ENCODE results near the gene DCTN1. TPM values are rescaled to one million over a fixed set of nuclear protein-coding genes. Genes with fewer than 3 reads are reported as not detected.

Gene DCTN1
- polyA plus RNA-seq, 1 experiment, result 193 TPM

DNA sequence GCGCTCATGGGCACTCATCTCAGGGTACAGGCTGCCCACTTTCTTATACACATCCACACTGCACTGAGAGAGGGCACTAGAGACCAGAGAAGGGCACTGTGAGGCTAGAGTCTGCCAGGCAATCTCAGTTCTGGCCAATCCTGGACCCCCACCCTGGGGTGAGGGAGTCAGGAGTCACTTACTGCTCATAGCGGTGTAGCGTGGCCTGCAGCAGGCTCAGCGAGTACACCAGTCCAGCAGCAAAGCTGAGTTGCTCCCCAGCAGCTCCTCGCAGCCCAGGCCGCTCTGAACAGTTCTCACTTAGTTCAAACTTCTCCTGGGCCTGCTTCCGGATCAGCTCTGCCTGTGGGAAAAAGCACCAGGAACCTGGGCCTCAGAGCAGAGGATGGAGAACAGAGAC lies 12.3 kb downstream of the DCTN1 start:
- ChIA-PET POLR2A (no interaction called here), CTCF (interaction anchor here (0.8 kb wide), 1 partner anchor 12 kb away, joined by 3 read pairs; no protein-coding TSS in a partner anchor)
- H3K36me3 ChIP-seq (ENCODE audit: control insufficient read depth, insufficient read depth, low read length), result peaks cover 71% of the 10 kb centered on the region
- DNase-seq (ENCODE audit: low read depth), result no peak
- TF ChIP-seq, protein P1, sequence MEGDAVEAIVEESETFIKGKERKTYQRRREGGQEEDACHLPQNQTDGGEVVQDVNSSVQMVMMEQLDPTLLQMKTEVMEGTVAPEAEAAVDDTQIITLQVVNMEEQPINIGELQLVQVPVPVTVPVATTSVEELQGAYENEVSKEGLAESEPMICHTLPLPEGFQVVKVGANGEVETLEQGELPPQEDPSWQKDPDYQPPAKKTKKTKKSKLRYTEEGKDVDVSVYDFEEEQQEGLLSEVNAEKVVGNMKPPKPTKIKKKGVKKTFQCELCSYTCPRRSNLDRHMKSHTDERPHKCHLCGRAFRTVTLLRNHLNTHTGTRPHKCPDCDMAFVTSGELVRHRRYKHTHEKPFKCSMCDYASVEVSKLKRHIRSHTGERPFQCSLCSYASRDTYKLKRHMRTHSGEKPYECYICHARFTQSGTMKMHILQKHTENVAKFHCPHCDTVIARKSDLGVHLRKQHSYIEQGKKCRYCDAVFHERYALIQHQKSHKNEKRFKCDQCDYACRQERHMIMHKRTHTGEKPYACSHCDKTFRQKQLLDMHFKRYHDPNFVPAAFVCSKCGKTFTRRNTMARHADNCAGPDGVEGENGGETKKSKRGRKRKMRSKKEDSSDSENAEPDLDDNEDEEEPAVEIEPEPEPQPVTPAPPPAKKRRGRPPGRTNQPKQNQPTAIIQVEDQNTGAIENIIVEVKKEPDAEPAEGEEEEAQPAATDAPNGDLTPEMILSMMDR (IDR thresholded peaks at IDR 0.05; ENCODE audit: insufficient read depth, low read depth, low read length), result no peak
- no peak overlapping the region for H3K4me3 ChIP-seq (ENCODE audit: low read depth, low read length)
- no peaks in the 10 kb centered on the region for H3K27me3 ChIP-seq (ENCODE audit: control insufficient read depth, insufficient read depth, low read length)

DNA sequence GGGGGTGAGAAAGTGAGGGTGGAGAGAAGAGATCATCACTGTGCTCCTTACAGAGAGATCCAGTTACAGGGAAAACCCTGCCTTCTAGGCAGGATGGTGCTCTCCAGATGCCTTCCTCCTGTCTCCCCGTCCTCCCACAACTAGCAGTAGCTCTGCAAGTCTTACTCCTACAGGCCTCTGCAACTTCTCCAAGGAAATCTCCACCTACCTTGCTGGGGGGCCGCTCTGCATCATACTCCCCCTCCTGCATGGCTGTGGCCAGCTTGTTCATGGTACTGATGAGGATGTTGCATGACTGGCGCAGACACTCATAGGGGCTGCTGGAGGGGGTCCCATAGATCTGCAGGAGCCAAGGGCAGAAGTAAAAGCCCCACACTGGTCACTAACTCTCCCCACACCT lies 14.1 kb downstream of the DCTN1 start:
- Histone ChIP-seq H3K36me3 (ENCODE audit: control insufficient read depth, insufficient read depth, low read length) (peaks cover 83% of the 10 kb centered on the region), H3K27me3 (ENCODE audit: control insufficient read depth, insufficient read depth, low read length) (no peaks in the 10 kb centered on the region), H3K4me3 (ENCODE audit: low read depth, low read length) (no peak overlapping the region)
- DNase-seq (ENCODE audit: low read depth), result no peak
- ChIA-PET CTCF (no interaction called here), POLR2A (no interaction called here)
- TF ChIP-seq, protein P1 (IDR thresholded peaks at IDR 0.05; ENCODE audit: insufficient read depth, low read depth, low read length), result no peak

DNA sequence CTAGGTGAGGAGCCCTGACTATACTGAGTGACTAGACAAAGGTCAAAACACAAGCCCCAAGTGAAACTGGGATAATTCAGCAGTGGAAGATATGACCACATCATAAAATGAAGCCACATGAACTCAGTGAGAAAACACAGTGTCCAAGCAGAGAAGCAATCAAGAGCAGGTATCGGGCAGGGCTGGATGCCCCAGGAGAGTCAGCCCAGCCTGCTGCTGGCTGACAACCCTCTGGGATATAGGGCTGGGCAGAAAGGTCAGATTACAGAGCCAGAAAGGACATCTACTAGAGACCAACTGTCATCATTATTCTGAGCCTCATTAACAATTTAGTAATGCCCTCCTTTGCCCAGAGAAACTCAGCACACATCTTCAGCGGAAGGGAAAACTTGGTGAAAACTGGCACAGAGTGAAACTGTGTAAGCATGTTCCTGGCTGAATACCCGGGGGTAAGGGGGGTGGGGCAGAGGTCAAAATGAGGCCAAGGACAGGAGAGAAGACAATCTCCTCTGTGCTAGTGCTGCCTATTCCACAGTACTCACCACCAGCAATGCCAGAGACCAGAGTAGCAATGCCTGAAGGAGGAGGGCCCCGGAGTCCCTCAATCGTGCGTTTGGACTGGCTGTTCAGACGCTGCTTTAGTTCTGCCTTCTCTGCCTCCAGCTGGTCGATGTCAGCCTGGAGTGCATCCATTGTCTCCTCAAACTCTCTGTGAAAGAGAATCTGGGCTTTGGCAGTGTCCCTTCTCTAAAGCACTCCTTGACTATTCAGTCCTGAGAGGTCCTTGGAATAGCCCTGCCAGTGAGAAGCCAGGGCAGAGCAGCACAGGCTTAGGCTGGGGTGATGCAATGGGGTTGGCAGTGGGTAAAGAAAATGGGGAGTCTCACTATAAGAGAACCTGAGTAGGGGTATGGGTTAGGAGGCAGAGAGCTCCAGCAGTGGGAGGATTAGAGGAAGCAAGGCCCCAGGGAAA lies 15.3 kb downstream of the DCTN1 start:
- DNase-seq (ENCODE audit: low read depth), result no peak
- Histone ChIP-seq H3K36me3 (ENCODE audit: control insufficient read depth, insufficient read depth, low read length) (peaks cover 74% of the 10 kb centered on the region), H3K27me3 (ENCODE audit: control insufficient read depth, insufficient read depth, low read length) (no peaks in the 10 kb centered on the region), H3K4me3 (ENCODE audit: low read depth, low read length) (no peak overlapping the region)
- TF ChIP-seq, protein P1 (IDR thresholded peaks at IDR 0.05; ENCODE audit: insufficient read depth, low read depth, low read length), result no peak
- ChIA-PET POLR2A (no interaction called here), CTCF (no interaction called here)

DNA sequence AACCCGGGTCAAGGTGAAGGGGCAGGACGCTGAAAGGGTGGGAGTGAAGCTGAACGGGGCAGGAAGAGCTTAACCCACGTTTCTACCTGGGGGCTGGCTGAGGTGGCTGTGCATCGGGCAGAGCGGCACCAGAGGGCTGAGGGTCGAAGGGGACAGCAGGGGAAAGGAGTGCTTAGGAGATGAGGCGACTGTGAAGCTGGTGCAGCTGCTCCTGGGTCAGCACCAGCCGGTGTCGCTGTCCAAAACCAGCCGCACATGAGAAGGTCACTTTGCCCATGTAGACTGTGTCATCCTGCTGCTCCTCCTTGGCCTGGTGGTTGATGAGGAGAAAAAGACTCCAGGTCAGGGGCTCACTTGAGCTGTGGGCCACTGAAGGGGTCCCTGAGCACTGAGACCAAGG lies 18.8 kb downstream of the DCTN1 start:
- DNase-seq (ENCODE audit: low read depth), result no peak
- CTCF ChIA-PET, result interaction anchor here (1.5 kb wide), 1 partner anchor 26 kb away, joined by 5 read pairs; no protein-coding TSS in a partner anchor
- H3K27me3 ChIP-seq (ENCODE audit: control insufficient read depth, insufficient read depth, low read length), result no peaks in the 10 kb centered on the region

DNA sequence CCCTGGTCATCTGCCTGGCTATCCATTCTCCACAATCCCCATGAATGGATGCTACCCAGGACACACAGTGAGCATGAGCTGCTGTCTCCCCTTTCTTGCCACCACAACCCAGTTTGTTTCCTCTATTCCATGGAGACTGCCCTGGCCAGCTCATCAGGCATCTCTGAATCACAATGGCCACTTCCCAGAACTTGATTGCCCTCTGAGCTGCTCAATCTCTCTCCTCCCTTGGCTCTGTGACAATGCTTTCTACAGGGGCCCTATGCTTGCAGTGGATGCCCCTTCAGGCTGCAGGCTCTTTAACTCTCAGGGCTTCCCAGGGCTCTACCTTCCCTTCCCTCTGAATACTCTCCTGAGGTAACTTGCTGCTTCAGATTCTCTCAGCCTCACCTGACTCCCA lies 22.5 kb downstream of the DCTN1 start:
- no peaks in the 10 kb centered on the region for H3K27me3 ChIP-seq (ENCODE audit: control insufficient read depth, insufficient read depth, low read length)
- ChIA-PET CTCF (interaction anchor here (0.6 to 3.4 kb wide), 6 partner anchors 10 to 31 kb away, joined by 3 to 10 read pairs (median 3); no protein-coding TSS in a partner anchor), POLR2A (interaction anchor here (0.8 kb wide), 1 partner anchor 22 kb away, joined by 5 read pairs; the partner anchor contains the start of gene DCTN1)
- TF ChIP-seq, protein P1 (IDR thresholded peaks at IDR 0.05; ENCODE audit: insufficient read depth, low read depth, low read length), result no peak
- H3K36me3 ChIP-seq (ENCODE audit: control insufficient read depth, insufficient read depth, low read length), result peaks cover 19% of the 10 kb centered on the region
- DNase-seq (ENCODE audit: low read depth), result no peak
- H3K4me3 ChIP-seq (ENCODE audit: low read depth, low read length), result no peak overlapping the region

More for the DNA sequence above, 18.8 kb downstream of the DCTN1 start:
- TF ChIP-seq, protein P1 (IDR thresholded peaks at IDR 0.05; ENCODE audit: insufficient read depth, low read depth, low read length), result no peak
- Histone ChIP-seq H3K4me3 (ENCODE audit: low read depth, low read length) (no peak overlapping the region), H3K36me3 (ENCODE audit: control insufficient read depth, insufficient read depth, low read length) (peaks cover 47% of the 10 kb centered on the region)
- POLR2A ChIA-PET, result no interaction called here

Measured in BJ (cell line).